NCI-H2081 (cell line): ENCODE data around the gene HS3ST3A1.

Experiments used
- DNase-seq, 2 experiments: peaks; one replicate each; lab custom pipeline; 2025; lab: John Stamatoyannopoulos, UW

Gene HS3ST3A1

GRCh38 chr17:13491916-13492736 is 109.6 kb downstream of the HS3ST3A1 start:
- DNase-seq, result no peak

GRCh38 chr17:13491491-13491890 is 110.2 kb downstream of the HS3ST3A1 start:
- DNase-seq, result no peak

- DNase-seq, result no peak
These were observed 110.7 kb downstream of the HS3ST3A1 start for GRCh38 chr17:13490906-13491482.

- no peak for DNase-seq
These were observed 111.3 kb downstream of the HS3ST3A1 start for GRCh38 chr17:13490427-13490826.

- no peak for DNase-seq
These were observed 116.4 kb downstream of the HS3ST3A1 start for GRCh38 chr17:13485327-13485726.

GRCh38 chr17:13484020-13484419 is 117.7 kb downstream of the HS3ST3A1 start:
- DNase-seq, result no peak

- DNase-seq, result no peak
These were observed 120.9 kb downstream of the HS3ST3A1 start for GRCh38 chr17:13480877-13481276.

- DNase-seq, result no peak
These were observed 123.4 kb downstream of the HS3ST3A1 start for GRCh38 chr17:13478326-13478830.

GRCh38 chr17:13477180-13477611 is 124.5 kb downstream of the HS3ST3A1 start:
- DNase-seq, result no peak

- no peak for DNase-seq
These were observed 125.0 kb downstream of the HS3ST3A1 start for GRCh38 chr17:13476720-13477119.

GRCh38 chr17:13475574-13476223 is 126.0 kb downstream of the HS3ST3A1 start:
- DNase-seq, result no peak

GRCh38 chr17:13474073-13474800 is 127.5 kb downstream of the HS3ST3A1 start:
- DNase-seq, result no peak

- DNase-seq, result no peak
These were observed 136.1 kb downstream of the HS3ST3A1 start for GRCh38 chr17:13465678-13466077.

GRCh38 chr17:13462673-13463124 is 139.0 kb downstream of the HS3ST3A1 start:
- DNase-seq, result no peak

GRCh38 chr17:13462146-13462545 is 139.6 kb downstream of the HS3ST3A1 start:
- no peak for DNase-seq

- no peak for DNase-seq
These were observed 141.3 kb downstream of the HS3ST3A1 start for GRCh38 chr17:13460261-13461000.

GRCh38 chr17:13457783-13458182 is 143.9 kb downstream of the HS3ST3A1 start:
- no peak for DNase-seq
